GM21447 (cell line): ENCODE results near the gene ZNF853.
"Not testable (repeated sequence)": the region's sequence is repeated elsewhere in the genome, so short reads cannot be mapped to it uniquely, and the experiment has no call there.

Source experiments
- ATAC-seq: cut with Tn5 transposase; IDR thresholded peaks from one replicate; pipeline ENCODE4 v1.9.1; 2021; ENCODE audit not compliant: unreplicated experiment

ZNF853 gene

GRCh38 chr7:6606866-6607583 is 8.4 kb upstream of the ZNF853 start:
- no peak for ATAC-seq

- ATAC-seq, result no peak
Observed at GRCh38 chr7:6607651-6608051, 7.8 kb upstream of the ZNF853 start.

GRCh38 chr7:6608081-6608480 is 7.3 kb upstream of the ZNF853 start:
- ATAC-seq, result no peak

GRCh38 chr7:6608794-6609193 is 6.6 kb upstream of the ZNF853 start:
- no peak for ATAC-seq

GRCh38 chr7:6612819-6613218 is 2.6 kb upstream of the ZNF853 start:
- no peak for ATAC-seq

GRCh38 chr7:6613706-6614105 is 1.7 kb upstream of the ZNF853 start:
- ATAC-seq, result no peak

GRCh38 chr7:6615723-6616555 is 529 bp downstream of the ZNF853 start:
- no peak for ATAC-seq

GRCh38 chr7:6616854-6617643 is 1.6 kb downstream of the ZNF853 start:
- ATAC-seq, result no peak

- no peak for ATAC-seq
Observed at GRCh38 chr7:6618621-6619020, 3.2 kb downstream of the ZNF853 start.

- ATAC-seq, result no peak
Observed at GRCh38 chr7:6619961-6620360, 4.6 kb downstream of the ZNF853 start.

- no peak for ATAC-seq
Observed at GRCh38 chr7:6621195-6622133, 6.1 kb downstream of the ZNF853 start.

- ATAC-seq, result no peak
Observed at GRCh38 chr7:6622134-6622710, 6.8 kb downstream of the ZNF853 start.

- no peak for ATAC-seq
Observed at GRCh38 chr7:6623589-6624245, 8.3 kb downstream of the ZNF853 start.

GRCh38 chr7:6624246-6624611 is 8.8 kb downstream of the ZNF853 start:
- ATAC-seq, result no peak

GRCh38 chr7:6628045-6628444 is 12.6 kb downstream of the ZNF853 start:
- ATAC-seq, result no peak

GRCh38 chr7:6630007-6630849 is 14.8 kb downstream of the ZNF853 start:
- ATAC-seq, result no peak

GRCh38 chr7:6631605-6632004 is 16.2 kb downstream of the ZNF853 start:
- ATAC-seq, result no peak

GRCh38 chr7:6634021-6634420 is 18.6 kb downstream of the ZNF853 start:
- no peak for ATAC-seq

- ATAC-seq, result not testable (repeated sequence)
Observed at GRCh38 chr7:6634971-6635370, 19.6 kb downstream of the ZNF853 start.
